Measurements from ENCODE around the gene DTD2.

DTD2 gene

DNA sequence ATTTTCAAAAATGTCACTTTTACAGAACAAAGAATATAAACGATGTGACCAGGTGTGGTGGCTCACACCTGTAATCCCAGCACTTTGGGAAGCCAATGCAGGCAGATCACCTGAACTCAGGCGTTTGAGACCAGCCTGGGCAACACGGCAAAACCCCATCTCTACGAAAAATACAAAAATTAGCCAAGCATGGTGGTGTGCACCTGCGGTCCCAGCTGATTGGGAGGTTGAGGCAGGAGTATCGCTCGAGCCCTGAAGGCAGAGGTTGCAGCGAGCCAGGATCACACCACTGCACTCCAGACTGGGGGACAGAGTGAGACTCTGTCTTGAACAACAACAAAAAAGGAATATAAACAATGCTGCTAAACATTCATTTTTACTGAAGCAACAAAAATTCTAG is 52.2 kb downstream of the DTD2 start:
- no peak for DNase-seq

GRCh38 chr14:31403707-31404106 is 53.6 kb downstream of the DTD2 start:
- no peak for DNase-seq

DNA sequence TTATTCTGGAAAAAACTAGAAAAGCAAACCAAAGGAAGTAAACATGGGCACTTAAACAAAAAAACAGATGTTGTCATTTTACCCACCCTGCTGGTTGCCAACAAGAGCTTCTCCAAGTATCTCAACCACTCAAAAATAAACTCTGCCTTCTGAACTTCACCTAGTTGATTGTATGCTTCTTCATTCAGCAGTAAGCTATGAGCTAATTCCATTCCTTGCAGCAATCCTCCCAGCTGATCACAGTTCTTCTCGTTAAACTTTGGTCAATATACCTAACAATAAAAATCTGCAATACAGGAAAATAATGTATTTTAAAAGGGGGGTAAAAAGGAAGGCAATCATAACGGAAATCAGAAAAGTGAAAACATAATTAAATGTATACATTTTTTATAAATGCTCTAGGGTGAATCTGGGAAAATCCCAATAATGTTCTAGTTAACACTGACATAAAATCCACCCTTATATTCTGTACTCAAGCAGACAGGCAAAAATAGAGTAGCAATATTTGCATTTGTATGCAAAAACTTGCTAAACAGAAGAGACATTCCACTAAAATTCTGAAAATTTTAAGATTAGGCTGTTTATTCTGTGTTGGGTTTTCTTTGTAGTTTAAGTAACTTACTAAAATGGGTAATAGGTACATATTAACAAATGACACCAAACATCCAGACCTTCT is 54.4 kb downstream of the DTD2 start:
- DNase-seq = no peak

DNA sequence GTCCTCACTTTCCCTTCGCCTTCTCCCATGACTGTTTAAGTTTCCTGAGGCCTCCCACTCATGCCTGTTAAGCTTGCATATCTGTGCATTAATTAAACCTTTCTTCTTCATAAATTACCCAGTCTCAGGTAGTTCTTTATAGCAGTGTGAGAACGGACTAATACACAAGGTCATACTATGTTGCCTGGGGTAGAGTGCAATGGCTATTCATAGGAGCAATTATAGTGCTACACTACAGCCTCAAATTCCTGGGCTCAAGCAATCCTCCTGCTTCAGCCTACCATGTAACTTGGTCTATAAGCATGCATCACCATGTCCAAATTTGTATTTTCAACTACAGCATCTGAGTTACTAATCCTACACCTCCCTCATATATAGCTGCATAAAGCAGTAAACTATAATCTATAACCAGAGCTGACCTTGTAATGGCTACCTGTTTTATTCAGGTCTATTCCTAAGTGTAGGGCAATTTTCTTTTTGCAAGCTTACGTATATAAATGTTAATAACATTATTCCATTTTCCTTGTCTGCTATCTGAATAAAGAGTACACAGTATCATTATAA is 55.9 kb downstream of the DTD2 start:
- DNase-seq = no peak

GRCh38 chr14:31400031-31400638 is 57.2 kb downstream of the DTD2 start:
- no peak for DNase-seq

Measured in NCI-H187 (cell line).